Limb (tissue), 2 donors: ENCODE measurements around the gene DISP1.
"Not testable (repeated sequence)": the region's sequence is repeated elsewhere in the genome, so short reads cannot be mapped to it uniquely, and the experiment has no call there.

Source experiments
- DNase-seq, 2 donors: peaks; one replicate each; pipeline ENCODE4 v3.0.0-alpha.2; 2016; ENCODE audit errors: extremely low spot score in 2 of 2

Gene DISP1

DNA sequence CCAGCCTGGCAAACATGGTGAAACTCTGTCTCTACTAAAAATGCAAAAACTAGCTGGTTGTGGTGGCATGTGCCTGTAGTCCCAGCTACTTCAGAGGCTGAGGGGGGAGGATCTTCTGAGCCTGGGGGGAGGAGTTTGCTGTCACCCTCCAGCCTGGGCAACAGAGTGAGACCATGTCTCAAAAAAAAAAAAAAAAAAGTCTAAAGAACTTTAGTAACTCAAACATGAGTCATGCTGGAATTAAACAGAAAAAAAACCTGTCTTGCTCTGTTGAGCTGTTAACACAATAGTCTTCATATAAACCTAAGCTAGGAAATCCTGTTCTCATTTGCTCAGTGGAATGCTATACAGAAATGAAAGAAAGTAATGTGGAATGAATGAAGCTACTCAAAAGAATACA, 16.7 kb upstream of the DISP1 start:
- no peak for DNase-seq

- DNase-seq, result no peak
Measured at GRCh38 chr1:222798975-222799374, 15.9 kb upstream of the DISP1 start.

- DNase-seq, result no peak
Measured at GRCh38 chr1:222801067-222801466, 13.8 kb upstream of the DISP1 start.

DNA sequence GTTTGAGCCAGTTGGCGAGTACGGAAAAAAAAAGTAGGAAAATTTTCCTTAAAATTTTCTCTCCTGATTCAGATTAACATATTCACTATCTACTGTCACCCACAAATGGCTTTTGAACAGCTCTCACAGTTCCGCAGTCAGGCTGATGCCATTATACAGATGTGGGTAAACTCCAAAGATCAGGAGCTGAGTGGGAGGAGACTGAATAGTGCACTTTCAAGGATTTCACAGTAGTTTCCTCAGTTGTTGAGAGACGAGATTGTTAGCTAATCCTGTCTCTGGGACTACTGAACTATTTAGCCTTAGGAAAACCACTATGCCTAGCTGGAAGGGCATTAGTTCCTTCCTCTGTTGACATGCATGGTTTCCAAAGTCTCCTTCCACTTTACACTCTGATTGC, 3.2 kb upstream of the DISP1 start:
- DNase-seq, result no peak

- DNase-seq, result no peak
Measured at GRCh38 chr1:222813866-222814535, 838 bp upstream of the DISP1 start.

DNA sequence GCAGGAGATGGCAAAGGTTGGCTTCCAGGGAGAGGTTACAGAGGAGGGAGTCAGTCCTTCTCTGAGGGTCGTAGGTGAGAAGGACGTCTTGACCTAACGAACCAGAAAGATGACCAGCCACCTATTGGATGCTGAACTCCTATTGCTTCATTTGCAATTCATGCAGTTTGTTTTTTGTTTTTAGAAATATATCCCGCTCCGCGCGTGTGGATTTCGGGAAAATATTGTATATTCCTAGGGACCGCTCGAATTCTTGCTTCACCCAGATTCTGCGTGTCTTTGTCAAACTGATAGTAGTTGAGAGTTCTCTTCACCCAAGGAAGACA, 564 bp downstream of the DISP1 start:
- DNase-seq, result no peak

- no peak for DNase-seq
Measured at GRCh38 chr1:222817529-222817928, 2.7 kb downstream of the DISP1 start.

DNA sequence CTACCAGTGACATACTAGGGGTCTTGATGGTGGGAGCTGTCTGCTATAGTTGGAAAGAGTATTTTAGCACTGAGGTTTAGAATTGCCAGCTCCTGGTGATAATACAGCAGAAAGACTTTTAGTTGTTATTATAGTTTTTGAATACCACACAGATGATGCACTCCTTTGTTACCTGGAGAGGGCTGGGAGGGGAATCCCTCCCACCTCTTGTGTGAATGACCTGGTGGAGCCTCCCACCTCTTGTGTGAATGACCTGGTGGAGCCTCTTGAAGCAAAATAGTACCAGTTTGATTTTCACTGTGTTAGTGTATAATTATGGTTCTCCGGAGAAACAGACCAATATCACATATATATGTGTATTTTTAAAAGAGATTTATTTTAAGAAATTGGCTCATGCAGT, 3.3 kb downstream of the DISP1 start:
- no peak for DNase-seq

- DNase-seq, result no peak
Measured at GRCh38 chr1:222820171-222820712, 5.4 kb downstream of the DISP1 start.

GRCh38 chr1:222821239-222821638, 6.4 kb downstream of the DISP1 start:
- DNase-seq, result no peak

DNA sequence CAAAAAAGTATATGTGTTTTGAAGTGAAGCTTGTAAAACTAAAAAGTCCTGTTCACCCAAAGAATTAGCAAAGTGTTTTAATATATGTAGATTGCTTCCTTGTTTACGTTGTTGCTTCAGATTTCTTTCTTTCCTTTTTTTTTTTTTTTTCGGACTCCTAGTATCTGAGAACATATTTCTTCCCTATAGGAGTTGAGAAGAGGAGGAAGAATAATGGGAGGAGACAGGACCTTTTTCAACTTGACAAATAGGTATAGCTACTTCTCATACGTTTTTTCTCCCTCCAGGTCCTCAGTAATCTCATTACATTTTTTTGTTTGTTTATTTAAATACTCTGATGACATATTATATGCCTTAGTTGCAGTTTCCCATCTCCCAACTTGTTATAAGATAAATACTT, 8.9 kb downstream of the DISP1 start:
- DNase-seq, result no peak

DNA sequence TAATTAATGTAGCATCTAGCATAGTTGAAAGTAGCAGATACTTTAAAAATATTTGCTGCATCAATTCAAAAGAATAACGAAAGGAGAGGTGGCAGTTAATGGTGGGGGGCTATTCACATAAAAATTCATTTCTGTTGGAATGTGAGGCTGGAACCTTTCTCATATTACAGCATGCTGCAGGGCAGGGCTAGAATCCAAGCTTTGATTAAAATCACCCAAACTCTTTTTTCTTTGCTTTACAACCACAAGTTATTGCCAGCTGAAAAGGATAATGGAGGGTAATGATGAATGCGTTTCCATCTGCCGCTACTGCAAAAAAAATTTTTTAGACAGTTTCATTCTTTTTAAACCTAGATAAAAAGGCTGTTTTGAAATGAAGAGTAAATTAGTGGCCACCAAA, 9.8 kb downstream of the DISP1 start:
- no peak for DNase-seq

DNA sequence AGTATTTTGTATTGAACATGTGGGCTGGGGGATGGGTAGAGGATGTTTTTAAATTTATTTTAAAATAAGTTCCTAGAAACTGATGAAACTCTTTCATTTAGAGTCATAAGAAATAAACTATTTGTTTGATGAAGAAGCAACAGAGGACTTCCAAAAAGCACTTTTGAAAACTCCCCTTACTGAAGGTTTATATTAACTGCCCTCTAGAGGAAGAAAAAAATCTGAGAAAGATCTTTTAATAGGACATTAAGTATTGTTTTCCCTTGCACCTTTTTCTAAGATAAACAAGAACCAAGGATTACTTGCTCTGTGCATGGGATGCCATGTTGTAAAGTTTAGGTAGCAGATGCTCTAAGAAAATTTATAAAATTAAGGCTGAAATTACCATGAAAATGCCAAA, 14.1 kb downstream of the DISP1 start:
- DNase-seq, result no peak

DNA sequence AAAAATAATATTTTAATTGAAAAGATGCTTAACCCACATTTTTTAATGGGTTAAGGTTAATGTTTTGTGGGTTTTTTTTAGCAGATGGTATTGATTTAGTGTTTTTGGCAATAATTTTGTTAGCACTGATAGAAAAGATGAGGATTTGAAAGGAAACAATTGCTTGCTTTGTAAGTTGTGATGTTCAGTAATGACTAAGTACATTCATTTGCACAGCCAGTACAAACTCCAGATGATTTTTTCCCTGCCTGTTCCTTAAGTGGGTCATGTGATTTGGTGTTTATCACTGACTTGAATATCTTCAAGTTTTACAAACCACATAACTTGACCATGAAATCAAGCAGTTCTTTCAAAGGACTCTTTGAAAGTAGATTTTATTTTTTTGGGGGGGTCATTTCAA, 15.0 kb downstream of the DISP1 start:
- no peak for DNase-seq

GRCh38 chr1:222833356-222833876, 18.6 kb downstream of the DISP1 start:
- no peak for DNase-seq

DNA sequence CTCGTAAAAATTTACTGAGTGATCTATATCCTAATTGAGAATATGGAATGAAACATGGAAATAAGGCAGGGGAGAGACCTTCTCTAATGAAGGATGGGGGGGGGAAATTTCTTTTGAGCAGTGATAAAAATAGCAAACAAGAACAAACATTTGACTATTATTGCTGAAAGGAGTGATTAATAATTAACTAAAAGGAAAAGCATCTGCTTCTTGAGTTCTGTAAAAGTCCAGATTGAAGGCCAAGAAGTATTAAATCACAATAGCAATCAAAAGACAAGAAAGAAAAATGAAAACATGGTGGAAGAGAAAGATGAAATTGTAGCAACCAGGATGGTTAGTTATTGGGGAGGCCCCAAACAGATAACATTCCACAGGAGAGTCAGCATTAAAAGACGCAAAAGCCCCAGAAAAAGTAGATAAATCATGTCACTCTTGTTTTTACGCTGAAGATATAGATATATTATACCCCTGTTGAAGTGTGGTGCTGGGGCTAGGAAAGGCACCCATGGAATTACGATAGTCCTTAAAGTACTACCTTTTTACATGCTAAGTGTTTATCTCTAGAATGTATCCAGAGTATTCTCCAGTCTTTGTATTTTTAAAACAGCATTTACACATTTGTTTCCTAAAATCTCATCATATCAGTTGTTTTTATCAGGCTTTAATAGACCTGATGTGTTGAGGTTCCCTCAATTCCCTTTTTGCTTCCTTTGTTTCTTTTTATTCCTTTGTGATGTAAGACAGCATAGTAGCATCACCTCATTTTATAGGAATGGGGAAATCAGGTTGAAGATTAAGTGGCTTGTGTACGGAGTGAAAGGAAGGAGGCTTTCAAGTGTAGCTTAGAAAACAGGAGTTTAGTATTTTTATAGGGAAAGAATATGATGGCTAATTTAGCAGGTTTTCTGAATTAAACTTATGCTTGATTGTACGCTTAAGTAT, 28.9 kb downstream of the DISP1 start:
- no peak for DNase-seq

DNA sequence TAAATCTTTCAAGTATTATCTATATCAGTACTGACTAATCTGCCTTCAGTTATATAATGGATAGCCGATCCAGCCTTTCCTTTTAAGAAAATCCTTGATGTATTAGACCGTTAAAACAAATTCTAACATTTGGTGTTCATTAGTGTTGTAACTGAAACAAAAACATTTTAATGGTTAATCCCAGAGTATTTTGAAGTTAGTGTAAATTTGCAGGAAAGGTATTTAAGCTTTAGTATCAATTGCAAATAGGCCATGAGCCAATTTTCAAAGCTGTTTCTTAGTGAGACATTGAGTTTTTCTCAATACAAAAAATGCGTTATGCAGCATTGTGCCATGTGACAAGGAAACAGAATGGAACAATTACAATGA, 29.6 kb downstream of the DISP1 start:
- DNase-seq, result no peak

- no peak for DNase-seq
Measured at GRCh38 chr1:222845763-222846162, 30.9 kb downstream of the DISP1 start.

GRCh38 chr1:222850550-222850949, 35.7 kb downstream of the DISP1 start:
- DNase-seq, result not testable (repeated sequence)

DNA sequence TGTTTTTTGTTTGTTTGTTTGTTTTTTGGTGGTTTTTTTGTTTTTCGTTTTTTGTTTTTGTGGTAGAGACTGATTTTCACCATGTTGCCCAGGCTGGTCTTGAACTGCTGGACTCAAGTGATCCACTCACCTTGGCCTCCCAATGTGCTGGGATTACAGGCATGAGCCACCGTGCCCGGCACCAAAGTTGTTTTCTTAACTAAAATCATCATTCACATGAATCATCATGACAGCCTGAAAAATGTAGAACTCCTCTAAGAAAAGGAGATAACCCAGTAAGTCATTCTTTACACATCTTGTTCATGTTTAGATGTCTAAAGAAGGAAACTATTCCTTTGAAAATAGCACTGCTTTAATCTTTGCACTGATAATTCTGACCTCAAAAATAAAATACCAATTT, 37.5 kb downstream of the DISP1 start:
- no peak for DNase-seq

GRCh38 chr1:222861062-222861461, 46.2 kb downstream of the DISP1 start:
- no peak for DNase-seq
